Measurements from ENCODE around the gene PLCB1. TPM values are rescaled to one million over a fixed set of nuclear protein-coding genes. Genes with fewer than 3 reads are reported as not detected.

The PLCB1 gene
- total and polyA plus RNA-seq, 10 of the 15 experiments (the other 5 are each of a cell fraction or from before 2014, with no cell fraction given) = 0.05 to 5.3 (median 0.17) TPM; not detected in 1

GRCh38 chr20:8303651-8304050 lies 171.6 kb downstream of the PLCB1 start:
- no TSS peak for BruUV-seq (replicated peaks)
- Histone ChIP-seq H3K36me3 (ENCODE audit: control insufficient read depth in 2 of 2, insufficient read depth in 2 of 2, low read length in 1 of 2) (no peaks in the 10 kb centered on the region), H2AFZ (ENCODE audit: control insufficient read depth, low read depth, low read length) (no peak overlapping the region), H3K4me1 (ENCODE audit: control insufficient read depth, insufficient read depth, low read length) (no peaks in the 10 kb centered on the region), H3K27me3 (replicated peaks in 1 of 2; ENCODE audit: control insufficient read depth in 2 of 2, insufficient read depth in 2 of 2, low read length in 1 of 2) (no peaks in the 10 kb centered on the region), H3K9me3 (replicated peaks; ENCODE audit: control insufficient read depth, insufficient read depth, low read length) (no peaks in the 10 kb centered on the region), H3K79me2 (ENCODE audit: control insufficient read depth, insufficient read depth, low read length) (no peaks in the 10 kb centered on the region), H4K20me1 (ENCODE audit: control insufficient read depth, insufficient read depth) (no peaks in the 10 kb centered on the region), H3K4me3 (no peak overlapping the region), H3K27ac (ENCODE audit: control insufficient read depth, insufficient read depth) (no peak overlapping the region), H3K4me2 (ENCODE audit: control insufficient read depth, insufficient read depth) (no peak overlapping the region), H3K9ac (ENCODE audit: control insufficient read depth, insufficient read depth, low read length) (no peak overlapping the region)
- SMC1A ChIA-PET (ENCODE audit: uncharacterized antibody, unreplicated experiment) = interaction anchor here (0.7 to 1.4 kb wide), 3 partner anchors 351 to 419 kb away, joined by 3 read pairs; no protein-coding TSS in a partner anchor
- no peak for TF ChIP-seq ZNF622 (IDR thresholded peaks at IDR 0.05)
- no peak for TF ChIP-seq IRF4 (IDR thresholded peaks at IDR 0.05; ENCODE audit: low read depth, low read length)
- TF ChIP-seq CUX1 (IDR thresholded peaks at IDR 0.05; ENCODE audit: insufficient replicate concordance, low read depth, low read length) = no peak
- TF ChIP-seq PAX8 (IDR thresholded peaks at IDR 0.05) = no peak
- TF ChIP-seq TCF3 (IDR thresholded peaks at IDR 0.05; ENCODE audit: borderline replicate concordance, insufficient read depth, low read depth, low read length) = no peak
- TF ChIP-seq ZNF207 (IDR thresholded peaks at IDR 0.05; ENCODE audit: borderline replicate concordance) = no peak
- TF ChIP-seq STAT1 (conservative IDR thresholded peaks at IDR 0.05) = no peak
- TF ChIP-seq CREM (IDR thresholded peaks at IDR 0.05; ENCODE audit: low read depth) = no peak
- TF ChIP-seq NR2F1 (conservative IDR thresholded peaks at IDR 0.05) = no peak
- no peak for TF ChIP-seq ZNF592 (IDR thresholded peaks at IDR 0.05)
- TF ChIP-seq TCF12 (IDR thresholded peaks at IDR 0.05; ENCODE audit: low read depth, low read length) = no peak
- in situ Hi-C loops (cut with MboI) (loop anchor here (5.0 kb wide), 1 partner anchor 166 kb away; no protein-coding TSS in a partner anchor), intact Hi-C loops (cut with micrococcal nuclease; ENCODE audit: unreplicated experiment) (no loop called here)
- CTCF ChIA-PET = interaction anchor here (0.9 to 1.7 kb wide), 3 partner anchors 259 to 419 kb away, joined by 3 to 6 read pairs (median 4); no protein-coding TSS in a partner anchor
- DNase-seq (ENCODE audit: low read depth, low spot score) = no peak
- no peak for FAIRE-seq
- 15% methylated on average over 3 of the region's 3 CpGs for WGBS (ENCODE audit: insufficient coverage, insufficient replicate concordance, low lambda C conversion rate, missing lambda C conversion rate)
- RAD21 ChIA-PET (ENCODE audit: unreplicated experiment) = no interaction called here
- no peak for ATAC-seq
- POLR2A ChIA-PET = no interaction called here
